Fibroblast of skin of right biceps (primary cell): ENCODE results near the gene STAMBP.
"Not testable (repeated sequence)": the region's sequence is repeated elsewhere in the genome, so short reads cannot be mapped to it uniquely, and the experiment has no call there.

Experiments used
- DNase-seq: peaks from one replicate; pipeline ENCODE4 v3.0.0-alpha.2; 2013

Gene STAMBP

GRCh38 chr2:73888388-73888787 is 59.6 kb downstream of the STAMBP start:
- DNase-seq, result no peak

GRCh38 chr2:73889206-73889605 is 60.4 kb downstream of the STAMBP start:
- no peak for DNase-seq

- peak; percentile 25 for DNase-seq
Measured at GRCh38 chr2:73890301-73891092, 61.7 kb downstream of the STAMBP start.

- no peak for DNase-seq
Measured at GRCh38 chr2:73891276-73891901, 62.6 kb downstream of the STAMBP start.

- peak; percentile 72 for DNase-seq
Measured at GRCh38 chr2:73892631-73893329, 64.0 kb downstream of the STAMBP start, which contains the start of gene ACTG2. Gene ACTG2, plus strand, starts transcription at chr2:73893008. Its CDS starts 8,304 bp downstream, at chr2:73901312.

- DNase-seq, result no peak
Measured at GRCh38 chr2:73893764-73894474, 65.2 kb downstream of the STAMBP start.

- DNase-seq, result no peak
Measured at GRCh38 chr2:73894475-73894850, 65.7 kb downstream of the STAMBP start.

GRCh38 chr2:73894877-73895276 is 66.1 kb downstream of the STAMBP start:
- DNase-seq, result no peak

- no peak for DNase-seq
Measured at GRCh38 chr2:73895473-73895872, 66.7 kb downstream of the STAMBP start.

GRCh38 chr2:73896362-73897239 is 67.8 kb downstream of the STAMBP start:
- DNase-seq, result peak; percentile 94

- no peak for DNase-seq
Measured at GRCh38 chr2:73897240-73897583, 68.5 kb downstream of the STAMBP start.

GRCh38 chr2:73897934-73898333 is 69.2 kb downstream of the STAMBP start:
- no peak for DNase-seq

- DNase-seq, result no peak
Measured at GRCh38 chr2:73899801-73900336, 71.1 kb downstream of the STAMBP start.

GRCh38 chr2:73901143-73901542 is 72.4 kb downstream of the STAMBP start:
- DNase-seq, result no peak

GRCh38 chr2:73902284-73902683 is 73.5 kb downstream of the STAMBP start:
- DNase-seq, result no peak

- no peak for DNase-seq
Measured at GRCh38 chr2:73903313-73903712, 74.6 kb downstream of the STAMBP start.

- DNase-seq, result not testable (repeated sequence)
Measured at GRCh38 chr2:73903949-73904613, 75.3 kb downstream of the STAMBP start.

GRCh38 chr2:73904952-73905351 is 76.2 kb downstream of the STAMBP start:
- no peak for DNase-seq

GRCh38 chr2:73906847-73907505 is 78.2 kb downstream of the STAMBP start:
- DNase-seq, result no peak

GRCh38 chr2:73907840-73908452 is 79.2 kb downstream of the STAMBP start:
- DNase-seq, result peak; percentile 21
